Mammary epithelial cell (primary cell): ENCODE data around the gene NEURL3.

ENCODE experiments used
- EZH2 ChIP-seq: IDR thresholded peaks from 2 replicates; pipeline ENCODE4 v1.6.1; 2012; ENCODE audit warnings: low read length, inconsistent platforms, borderline replicate concordance
- TF ChIP-seq, protein P1 (sequence below), 2 donors: IDR thresholded peaks in 1 of 2; conservative IDR thresholded peaks in 1 of 2; 2 replicates each; pipeline ENCODE4 v1.5.1; 2011 to 2012; ENCODE audit warnings: inconsistent platforms in 2 of 2, low read length in 2 of 2, mild to moderate bottlenecking in 2 of 2, control low read depth in 1 of 2, low read depth in 1 of 2; ENCODE audit not compliant: insufficient read depth in 1 of 2; ENCODE audit errors: extremely low read depth in 1 of 2

DNA sequence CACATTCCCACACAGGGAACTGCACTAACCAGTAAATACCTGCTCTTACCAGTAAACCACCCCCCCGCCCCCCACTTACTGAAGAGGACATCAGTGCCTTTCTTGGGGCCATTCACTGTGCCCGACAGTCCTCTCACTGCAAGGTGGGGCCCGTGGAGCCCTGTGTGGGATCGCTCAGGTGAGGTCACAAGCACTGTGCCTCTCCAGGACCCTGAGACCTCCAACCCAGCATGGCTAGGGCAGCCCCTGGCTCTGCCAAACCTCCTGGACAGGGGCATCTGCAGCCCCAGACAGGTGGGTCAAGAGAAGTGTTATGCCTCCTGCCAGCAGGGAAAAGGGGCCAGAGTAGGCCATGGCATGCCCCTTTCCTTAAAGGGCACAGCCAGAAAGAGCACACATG is 6.7 kb upstream of the NEURL3 start:
- TF ChIP-seq, protein P1, sequence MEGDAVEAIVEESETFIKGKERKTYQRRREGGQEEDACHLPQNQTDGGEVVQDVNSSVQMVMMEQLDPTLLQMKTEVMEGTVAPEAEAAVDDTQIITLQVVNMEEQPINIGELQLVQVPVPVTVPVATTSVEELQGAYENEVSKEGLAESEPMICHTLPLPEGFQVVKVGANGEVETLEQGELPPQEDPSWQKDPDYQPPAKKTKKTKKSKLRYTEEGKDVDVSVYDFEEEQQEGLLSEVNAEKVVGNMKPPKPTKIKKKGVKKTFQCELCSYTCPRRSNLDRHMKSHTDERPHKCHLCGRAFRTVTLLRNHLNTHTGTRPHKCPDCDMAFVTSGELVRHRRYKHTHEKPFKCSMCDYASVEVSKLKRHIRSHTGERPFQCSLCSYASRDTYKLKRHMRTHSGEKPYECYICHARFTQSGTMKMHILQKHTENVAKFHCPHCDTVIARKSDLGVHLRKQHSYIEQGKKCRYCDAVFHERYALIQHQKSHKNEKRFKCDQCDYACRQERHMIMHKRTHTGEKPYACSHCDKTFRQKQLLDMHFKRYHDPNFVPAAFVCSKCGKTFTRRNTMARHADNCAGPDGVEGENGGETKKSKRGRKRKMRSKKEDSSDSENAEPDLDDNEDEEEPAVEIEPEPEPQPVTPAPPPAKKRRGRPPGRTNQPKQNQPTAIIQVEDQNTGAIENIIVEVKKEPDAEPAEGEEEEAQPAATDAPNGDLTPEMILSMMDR (conservative IDR thresholded peaks at IDR 0.05 in 1 of 2, IDR thresholded peaks at IDR 0.05 in 1 of 2; ENCODE audit: extremely low read depth in 1 of 2, insufficient read depth in 1 of 2, low read depth in 1 of 2, low read length in 2 of 2), result no peak
- no peak for TF ChIP-seq EZH2
